Kidney epithelial cell (primary cell): ENCODE results near the gene WDR7. TPM values are rescaled to one million over a fixed set of nuclear protein-coding genes. Genes with fewer than 3 reads are reported as not detected.
A peak's percentile ranks its signal among the peaks of the same experiment; 100 is the strongest.

Source experiments
- DNase-seq: peaks from one replicate; pipeline ENCODE4 v3.0.0-alpha.2; 2010; ENCODE audit warnings: low read depth
- H3K27me3 ChIP-seq: 2 replicates; pipeline ENCODE4 v1.6.0; 2011; ENCODE audit warnings: low read length; ENCODE audit not compliant: control insufficient read depth, insufficient read depth
- H3K36me3 ChIP-seq: 2 replicates; pipeline ENCODE4 v1.5.1; 2011; ENCODE audit warnings: low read length; ENCODE audit not compliant: control insufficient read depth, insufficient read depth
- H3K4me3 ChIP-seq: 2 replicates; pipeline ENCODE4 v1.5.1; 2011; ENCODE audit warnings: low read depth, mild to moderate bottlenecking, control low read depth, low read length
- total RNA-seq: library from RNA; depleted of rRNA; stranded (reverse); fragments of >200 nt; gene quantifications from 2 replicates; pipeline ENCODE4 v1.2.3, GENCODE V29; 2015
- TF ChIP-seq, protein P1 (sequence below): IDR thresholded peaks from 2 replicates; pipeline ENCODE4 v1.5.1; 2011; ENCODE audit warnings: mild to moderate bottlenecking, moderate library complexity, low read length, control low read depth, inconsistent platforms; ENCODE audit not compliant: insufficient read depth, poor library complexity, severe bottlenecking

The WDR7 gene
- total RNA-seq, 1 donor from 2014 or later = 8.7 TPM

DNA sequence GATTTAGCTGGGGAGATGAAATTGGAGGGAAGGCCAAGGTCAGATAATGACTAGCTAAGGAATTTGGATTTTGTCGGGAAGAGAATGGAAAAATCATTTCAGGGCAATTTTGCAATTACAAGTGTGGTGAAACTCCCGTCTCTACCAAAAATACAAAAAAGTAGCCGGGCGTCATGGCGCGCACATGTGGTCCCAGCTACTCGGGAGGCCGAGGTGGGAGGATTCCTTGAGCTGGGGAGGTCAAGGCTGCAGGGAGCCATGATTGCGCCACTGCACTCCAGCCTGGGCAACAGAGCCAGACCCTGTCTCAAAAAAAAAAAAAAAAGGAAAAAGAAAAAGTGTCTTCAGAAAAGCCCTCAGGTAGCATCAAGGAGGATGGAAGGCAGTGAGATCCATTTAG is 11.6 kb upstream of the WDR7 start:
- H3K36me3 ChIP-seq = no peaks in the 10 kb centered on the region
- no peak overlapping the region for H3K4me3 ChIP-seq

DNA sequence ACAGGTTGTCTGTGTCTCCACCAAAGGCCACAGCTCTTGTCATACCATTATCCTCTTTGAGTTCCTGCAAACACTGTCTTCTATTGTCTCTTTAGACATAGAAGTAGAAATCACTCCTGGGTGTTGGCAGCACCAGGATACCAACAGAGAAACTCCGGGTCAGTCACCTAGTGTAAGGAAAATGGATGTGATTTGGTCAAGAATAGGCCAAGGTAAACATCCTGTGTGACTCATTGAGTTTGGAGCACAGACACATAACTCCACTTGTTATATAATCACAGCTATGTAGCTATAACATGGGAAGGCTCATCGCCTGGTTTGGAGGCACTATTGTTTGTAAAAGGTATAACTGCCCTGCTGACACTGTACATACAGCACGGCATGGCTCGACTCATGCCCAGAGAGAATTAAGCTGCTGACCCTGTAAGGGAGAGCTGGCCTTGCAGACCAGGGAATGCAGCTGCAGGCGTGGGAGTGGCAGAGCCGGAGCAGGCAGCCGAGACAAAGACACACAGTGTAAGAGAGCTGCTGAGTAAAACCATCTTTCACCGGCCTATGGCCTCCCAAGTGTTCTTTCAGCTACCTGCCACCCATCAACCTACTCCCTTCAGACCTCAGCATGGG is 9.3 kb upstream of the WDR7 start:
- TF ChIP-seq, protein P1, sequence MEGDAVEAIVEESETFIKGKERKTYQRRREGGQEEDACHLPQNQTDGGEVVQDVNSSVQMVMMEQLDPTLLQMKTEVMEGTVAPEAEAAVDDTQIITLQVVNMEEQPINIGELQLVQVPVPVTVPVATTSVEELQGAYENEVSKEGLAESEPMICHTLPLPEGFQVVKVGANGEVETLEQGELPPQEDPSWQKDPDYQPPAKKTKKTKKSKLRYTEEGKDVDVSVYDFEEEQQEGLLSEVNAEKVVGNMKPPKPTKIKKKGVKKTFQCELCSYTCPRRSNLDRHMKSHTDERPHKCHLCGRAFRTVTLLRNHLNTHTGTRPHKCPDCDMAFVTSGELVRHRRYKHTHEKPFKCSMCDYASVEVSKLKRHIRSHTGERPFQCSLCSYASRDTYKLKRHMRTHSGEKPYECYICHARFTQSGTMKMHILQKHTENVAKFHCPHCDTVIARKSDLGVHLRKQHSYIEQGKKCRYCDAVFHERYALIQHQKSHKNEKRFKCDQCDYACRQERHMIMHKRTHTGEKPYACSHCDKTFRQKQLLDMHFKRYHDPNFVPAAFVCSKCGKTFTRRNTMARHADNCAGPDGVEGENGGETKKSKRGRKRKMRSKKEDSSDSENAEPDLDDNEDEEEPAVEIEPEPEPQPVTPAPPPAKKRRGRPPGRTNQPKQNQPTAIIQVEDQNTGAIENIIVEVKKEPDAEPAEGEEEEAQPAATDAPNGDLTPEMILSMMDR = no peak
- Histone ChIP-seq H3K36me3 (no peaks in the 10 kb centered on the region), H3K4me3 (no peak overlapping the region), H3K27me3 (no peaks in the 10 kb centered on the region)
- no peak for DNase-seq

More for the DNA sequence above, 11.6 kb upstream of the WDR7 start:
- no peaks in the 10 kb centered on the region for H3K27me3 ChIP-seq
- TF ChIP-seq, protein P1 = no peak
- DNase-seq = no peak

DNA sequence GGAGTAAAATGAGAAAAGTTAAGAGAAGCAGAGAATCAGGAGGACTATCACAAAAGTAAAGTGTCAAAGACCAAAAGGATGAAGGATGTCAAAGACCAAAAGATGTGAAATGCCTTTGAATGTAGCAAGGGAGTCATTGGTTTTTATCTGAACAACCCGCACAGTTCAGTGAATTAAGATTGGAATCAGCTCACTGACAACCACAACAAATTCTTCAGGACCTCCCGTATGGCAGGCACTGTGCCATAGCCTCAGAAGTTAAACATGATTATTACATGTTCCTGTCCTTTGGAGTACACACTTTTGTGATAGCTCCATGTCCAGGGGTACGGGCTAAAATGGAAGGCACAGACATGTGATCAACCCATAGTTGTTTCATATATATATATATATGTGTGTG is 7.8 kb upstream of the WDR7 start:
- Histone ChIP-seq H3K4me3 (no peak overlapping the region), H3K36me3 (no peaks in the 10 kb centered on the region), H3K27me3 (no peaks in the 10 kb centered on the region)
- TF ChIP-seq, protein P1 = no peak
- no peak for DNase-seq

DNA sequence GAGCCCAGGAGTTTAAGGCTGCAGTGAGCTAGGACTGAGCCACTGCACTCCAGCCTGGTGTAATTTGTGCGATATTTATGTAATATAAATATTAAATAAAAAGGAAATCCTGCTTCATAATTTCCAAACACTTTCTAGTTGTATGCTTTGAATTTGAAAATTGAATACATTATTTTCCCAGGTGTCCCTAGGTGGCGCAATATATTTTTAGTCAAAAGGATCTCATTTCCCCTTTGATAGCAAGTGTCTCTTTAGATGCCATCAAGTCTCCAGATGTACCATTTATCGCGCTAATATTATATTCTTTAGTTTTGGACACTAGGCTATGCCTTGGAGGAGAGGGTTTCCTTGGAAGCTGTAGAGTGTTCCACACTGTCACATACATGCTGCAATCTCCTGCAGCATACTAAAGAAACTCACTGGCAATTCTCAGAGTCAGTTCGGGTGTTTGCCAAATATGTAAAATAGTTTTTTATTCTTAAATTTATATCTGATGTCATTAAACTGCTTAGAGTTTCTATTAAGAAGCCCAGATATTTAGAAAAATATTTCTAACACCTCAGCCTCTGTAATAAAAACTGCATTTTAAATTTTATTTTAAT is 5.6 kb upstream of the WDR7 start:
- Histone ChIP-seq H3K4me3 (no peak overlapping the region), H3K27me3 (no peaks in the 10 kb centered on the region), H3K36me3 (no peaks in the 10 kb centered on the region)
- TF ChIP-seq, protein P1 = peak; percentile 44
- no peak for DNase-seq

DNA sequence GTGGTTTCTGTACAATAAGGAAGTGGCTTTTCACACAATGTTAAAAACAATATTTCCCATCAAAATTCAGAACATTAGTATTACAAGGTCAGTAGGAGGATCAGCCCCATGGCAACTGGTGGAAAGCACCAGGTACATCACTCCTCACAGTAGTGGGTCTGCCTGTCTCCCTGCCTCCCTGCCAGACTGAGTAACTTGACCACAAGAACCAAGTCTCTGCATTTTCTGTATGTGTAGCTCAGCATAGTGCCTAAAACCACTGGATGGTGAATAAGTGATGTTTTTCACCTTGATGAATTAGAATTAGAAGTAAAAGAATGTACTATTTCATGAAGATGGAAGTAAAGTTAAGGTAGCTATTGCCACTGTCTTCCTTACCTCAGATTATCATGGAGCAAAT is 4.1 kb upstream of the WDR7 start:
- TF ChIP-seq, protein P1 = no peak
- H3K36me3 ChIP-seq = no peaks in the 10 kb centered on the region
- no peak overlapping the region for H3K4me3 ChIP-seq
- H3K27me3 ChIP-seq = no peaks in the 10 kb centered on the region
- DNase-seq = no peak
